ENCODE measurements around the gene PDE4D. TPM values are rescaled to one million over a fixed set of nuclear protein-coding genes. Genes with fewer than 3 reads are reported as not detected.
"Not testable (repeated sequence)": the region's sequence is repeated elsewhere in the genome, so short reads cannot be mapped to it uniquely, and the experiment has no call there.

Gene PDE4D
- total and polyA plus RNA-seq, 10 of the 15 experiments (the other 5 are each of a cell fraction or from before 2014, with no cell fraction given), result 0.87 to 4.1 (median 2.2) TPM

DNA sequence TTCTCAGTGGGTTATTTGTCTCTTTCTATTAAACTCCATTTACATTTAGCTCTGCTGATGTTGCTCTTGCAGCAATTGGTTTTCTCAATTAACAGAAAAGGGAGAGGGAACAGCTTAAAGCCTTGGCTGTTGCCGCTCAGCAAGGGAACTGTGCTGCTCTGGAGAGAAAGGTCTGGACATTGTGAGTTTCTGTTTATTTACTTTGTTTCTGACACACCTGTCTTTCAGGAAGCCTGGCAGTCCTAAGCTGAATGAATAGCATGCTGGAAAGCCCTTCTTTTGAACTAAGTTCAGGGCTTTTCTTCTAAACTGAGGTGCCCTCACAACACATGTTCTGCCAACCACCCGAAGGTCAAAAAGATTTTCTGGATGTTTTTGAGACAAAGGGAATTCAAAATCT lies 491.9 kb downstream of the PDE4D start:
- Histone ChIP-seq H2AFZ (ENCODE audit: control insufficient read depth, low read depth, low read length) (no peak overlapping the region), H3K4me2 (ENCODE audit: control insufficient read depth, insufficient read depth) (no peak overlapping the region), H3K4me1 (ENCODE audit: control insufficient read depth, insufficient read depth, low read length) (no peaks in the 10 kb centered on the region), H3K27ac (ENCODE audit: control insufficient read depth, insufficient read depth) (no peak overlapping the region), H3K4me3 (no peak overlapping the region), H3K27me3 (replicated peaks in 1 of 2; ENCODE audit: control insufficient read depth in 2 of 2, insufficient read depth in 2 of 2, low read length in 1 of 2) (no peaks in the 10 kb centered on the region), H3K9me3 (replicated peaks; ENCODE audit: control insufficient read depth, insufficient read depth, low read length) (no peaks in the 10 kb centered on the region), H3K79me2 (ENCODE audit: control insufficient read depth, insufficient read depth, low read length) (no peaks in the 10 kb centered on the region), H4K20me1 (ENCODE audit: control insufficient read depth, insufficient read depth) (no peaks in the 10 kb centered on the region), H3K9ac (ENCODE audit: control insufficient read depth, insufficient read depth, low read length) (no peak overlapping the region), H3K36me3 (ENCODE audit: control insufficient read depth in 2 of 2, insufficient read depth in 2 of 2, low read length in 1 of 2) (no peaks in the 10 kb centered on the region)
- RAD21 ChIA-PET (ENCODE audit: unreplicated experiment), result no interaction called here
- FAIRE-seq, result no peak
- intact Hi-C loops (cut with micrococcal nuclease; ENCODE audit: unreplicated experiment), result no loop called here
- POLR2A ChIA-PET, result no interaction called here
- TF ChIP-seq, protein P1, sequence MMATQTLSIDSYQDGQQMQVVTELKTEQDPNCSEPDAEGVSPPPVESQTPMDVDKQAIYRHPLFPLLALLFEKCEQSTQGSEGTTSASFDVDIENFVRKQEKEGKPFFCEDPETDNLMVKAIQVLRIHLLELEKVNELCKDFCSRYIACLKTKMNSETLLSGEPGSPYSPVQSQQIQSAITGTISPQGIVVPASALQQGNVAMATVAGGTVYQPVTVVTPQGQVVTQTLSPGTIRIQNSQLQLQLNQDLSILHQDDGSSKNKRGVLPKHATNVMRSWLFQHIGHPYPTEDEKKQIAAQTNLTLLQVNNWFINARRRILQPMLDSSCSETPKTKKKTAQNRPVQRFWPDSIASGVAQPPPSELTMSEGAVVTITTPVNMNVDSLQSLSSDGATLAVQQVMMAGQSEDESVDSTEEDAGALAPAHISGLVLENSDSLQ (IDR thresholded peaks at IDR 0.05), result no peak
- no peak for TF ChIP-seq IRF4 (IDR thresholded peaks at IDR 0.05; ENCODE audit: low read depth, low read length)
- no peak for TF ChIP-seq JUNB (IDR thresholded peaks at IDR 0.05)
- TF ChIP-seq LARP7 (IDR thresholded peaks at IDR 0.05), result no peak
- TF ChIP-seq BMI1 (IDR thresholded peaks at IDR 0.05; ENCODE audit: borderline replicate concordance), result no peak
- no peak for TF ChIP-seq CHD1 (IDR thresholded peaks at IDR 0.05; ENCODE audit: low read depth, low read length)
- no peak for TF ChIP-seq STAT1 (conservative IDR thresholded peaks at IDR 0.05)
- no peak for TF ChIP-seq TCF3 (IDR thresholded peaks at IDR 0.05; ENCODE audit: borderline replicate concordance, insufficient read depth, low read depth, low read length)
- no peak for TF ChIP-seq ASH2L (IDR thresholded peaks at IDR 0.05; ENCODE audit: borderline replicate concordance, low read depth)
- TF ChIP-seq SREBF2 (IDR thresholded peaks at IDR 0.05; ENCODE audit: low read length), result no peak
- no peak for TF ChIP-seq KAT2A (conservative IDR thresholded peaks at IDR 0.05; ENCODE audit: control insufficient read depth, low read depth, low read length)
- TF ChIP-seq SUPT20H (IDR thresholded peaks at IDR 0.05; ENCODE audit: borderline replicate concordance, control insufficient read depth, low read depth, low read length), result no peak
- TF ChIP-seq, protein P2, sequence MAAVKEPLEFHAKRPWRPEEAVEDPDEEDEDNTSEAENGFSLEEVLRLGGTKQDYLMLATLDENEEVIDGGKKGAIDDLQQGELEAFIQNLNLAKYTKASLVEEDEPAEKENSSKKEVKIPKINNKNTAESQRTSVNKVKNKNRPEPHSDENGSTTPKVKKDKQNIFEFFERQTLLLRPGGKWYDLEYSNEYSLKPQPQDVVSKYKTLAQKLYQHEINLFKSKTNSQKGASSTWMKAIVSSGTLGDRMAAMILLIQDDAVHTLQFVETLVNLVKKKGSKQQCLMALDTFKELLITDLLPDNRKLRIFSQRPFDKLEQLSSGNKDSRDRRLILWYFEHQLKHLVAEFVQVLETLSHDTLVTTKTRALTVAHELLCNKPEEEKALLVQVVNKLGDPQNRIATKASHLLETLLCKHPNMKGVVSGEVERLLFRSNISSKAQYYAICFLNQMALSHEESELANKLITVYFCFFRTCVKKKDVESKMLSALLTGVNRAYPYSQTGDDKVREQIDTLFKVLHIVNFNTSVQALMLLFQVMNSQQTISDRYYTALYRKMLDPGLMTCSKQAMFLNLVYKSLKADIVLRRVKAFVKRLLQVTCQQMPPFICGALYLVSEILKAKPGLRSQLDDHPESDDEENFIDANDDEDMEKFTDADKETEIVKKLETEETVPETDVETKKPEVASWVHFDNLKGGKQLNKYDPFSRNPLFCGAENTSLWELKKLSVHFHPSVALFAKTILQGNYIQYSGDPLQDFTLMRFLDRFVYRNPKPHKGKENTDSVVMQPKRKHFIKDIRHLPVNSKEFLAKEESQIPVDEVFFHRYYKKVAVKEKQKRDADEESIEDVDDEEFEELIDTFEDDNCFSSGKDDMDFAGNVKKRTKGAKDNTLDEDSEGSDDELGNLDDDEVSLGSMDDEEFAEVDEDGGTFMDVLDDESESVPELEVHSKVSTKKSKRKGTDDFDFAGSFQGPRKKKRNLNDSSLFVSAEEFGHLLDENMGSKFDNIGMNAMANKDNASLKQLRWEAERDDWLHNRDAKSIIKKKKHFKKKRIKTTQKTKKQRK (IDR thresholded peaks at IDR 0.05; ENCODE audit: low read depth, low read length), result no peak
- TF ChIP-seq ZNF207 (IDR thresholded peaks at IDR 0.05; ENCODE audit: borderline replicate concordance), result no peak
- no peak for ATAC-seq
- 53% methylated on average over 2 of the region's 2 CpGs for WGBS (ENCODE audit: insufficient coverage, insufficient replicate concordance, low lambda C conversion rate, missing lambda C conversion rate)
- BruUV-seq (replicated peaks), result no TSS peak
- SMC1A ChIA-PET (ENCODE audit: uncharacterized antibody, unreplicated experiment), result no interaction called here
- in situ Hi-C loops (cut with MboI), result no loop called here
- CTCF ChIA-PET, result interaction anchor here (1.6 kb wide), 1 partner anchor 11 kb away, joined by 7 read pairs; no protein-coding TSS in a partner anchor
- DNase-seq (ENCODE audit: low read depth, low spot score), result no peak

DNA sequence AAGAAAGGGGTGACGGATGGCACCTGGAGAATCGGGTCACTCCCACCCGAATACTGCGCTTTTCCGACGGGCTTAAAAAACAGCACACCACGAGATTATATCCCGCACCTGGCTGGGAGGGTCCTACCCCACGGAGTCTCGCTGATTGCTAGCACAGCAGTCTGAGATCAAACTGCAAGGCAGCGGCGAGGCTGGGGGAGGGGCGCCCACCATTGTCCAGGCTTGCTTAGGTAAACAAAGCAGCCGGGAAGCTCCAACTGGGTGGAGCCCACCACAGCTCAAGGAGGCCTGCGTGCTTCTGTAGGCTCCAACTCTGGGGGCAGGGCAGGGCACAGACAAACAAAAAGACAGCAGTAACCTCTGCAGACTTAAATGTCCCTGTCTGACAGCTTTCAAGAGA lies 498.6 kb downstream of the PDE4D start:
- WGBS (ENCODE audit: insufficient coverage, insufficient replicate concordance, low lambda C conversion rate, missing lambda C conversion rate), result 58% methylated on average over 15 of the region's 15 CpGs
- SMC1A ChIA-PET (ENCODE audit: uncharacterized antibody, unreplicated experiment); H3K9ac ChIP-seq (ENCODE audit: control insufficient read depth, insufficient read depth, low read length); H3K4me3 ChIP-seq; BruUV-seq (replicated peaks); H2AFZ ChIP-seq (ENCODE audit: control insufficient read depth, low read depth, low read length); DNase-seq (ENCODE audit: low read depth, low spot score); H3K79me2 ChIP-seq (ENCODE audit: control insufficient read depth, insufficient read depth, low read length); H3K4me1 ChIP-seq (ENCODE audit: control insufficient read depth, insufficient read depth, low read length); H3K4me2 ChIP-seq (ENCODE audit: control insufficient read depth, insufficient read depth); H3K27ac ChIP-seq (ENCODE audit: control insufficient read depth, insufficient read depth); H4K20me1 ChIP-seq (ENCODE audit: control insufficient read depth, insufficient read depth); RAD21 ChIA-PET (ENCODE audit: unreplicated experiment); CTCF ChIA-PET; H3K9me3 ChIP-seq (replicated peaks; ENCODE audit: control insufficient read depth, insufficient read depth, low read length); FAIRE-seq; H3K36me3 ChIP-seq (ENCODE audit: control insufficient read depth in 2 of 2, insufficient read depth in 2 of 2, low read length in 1 of 2); ATAC-seq; H3K27me3 ChIP-seq (replicated peaks in 1 of 2; ENCODE audit: control insufficient read depth in 2 of 2, insufficient read depth in 2 of 2, low read length in 1 of 2); intact Hi-C loops (cut with micrococcal nuclease; ENCODE audit: unreplicated experiment); POLR2A ChIA-PET: not testable (repeated sequence)
- in situ Hi-C loops (cut with MboI), result loop anchor here (5.0 kb wide), 1 partner anchor 277 kb away; no protein-coding TSS in a partner anchor

All from GM12878 (cell line).